Stomach (tissue), 9 donors: Measurements from ENCODE around the gene PRLH. TPM values are rescaled to one million over a fixed set of nuclear protein-coding genes. Genes with fewer than 3 reads are reported as not detected.

Source experiments
- DNase-seq, 2 donors: peaks; one replicate each; pipeline versions ENCODE4 v3.0.0 to v3.0.0-alpha.2; 2013 to 2019
- H3K27ac ChIP-seq, 5 donors: fragments of 200-600 bp in 4 of 5; sonication (generic) in 4 of 5; one replicate each; pipeline ENCODE4 v1.5.1; 2013 to 2019; ENCODE audit warnings: mild to moderate bottlenecking in 1 of 5, moderate library complexity in 1 of 5
- H3K27me3 ChIP-seq, 3 donors: fragments of 200-600 bp; sonication (generic); one replicate each; pipeline ENCODE4 v1.5.1; 2017 to 2019; ENCODE audit warnings: mixed run types in 1 of 3
- H3K36me3 ChIP-seq, 4 donors: fragments of 200-600 bp; sonication (generic); 1 replicate in 3 of 4; 2 replicates in 1 of 4; pipeline ENCODE4 v1.5.1; 2016 to 2019
- H3K4me1 ChIP-seq, 4 donors: fragments of 200-600 bp; sonication (generic); one replicate each; pipeline ENCODE4 v1.5.1; 2016 to 2019
- H3K4me3 ChIP-seq, 4 donors: fragments of 200-600 bp; sonication (generic) in 3 of 4; one replicate each; pipeline ENCODE4 v1.5.1; 2016 to 2019; ENCODE audit warnings: mild to moderate bottlenecking in 1 of 4
- H3K9me3 ChIP-seq, 4 donors: fragments of 200-600 bp; sonication (generic); one replicate each; pipeline ENCODE4 v1.5.1; 2016 to 2019
- EP300 ChIP-seq: sonication (generic); formaldehyde crosslinking; IDR thresholded peaks from one replicate; pipeline ENCODE4 v1.6.1; 2017; ENCODE audit warnings: antibody characterized with exemption
- POLR2A ChIP-seq, 4 donors: fragments of 450-650 bp; IDR thresholded peaks; one replicate each; pipeline ENCODE4 v1.6.1; 2016; ENCODE audit warnings: antibody characterized with exemption in 4 of 4, control low read depth in 2 of 4, mild to moderate bottlenecking in 1 of 4, moderate library complexity in 1 of 4
- POLR2AphosphoS5 ChIP-seq, 3 donors: sonication (generic); formaldehyde crosslinking; IDR thresholded peaks; one replicate each; pipeline ENCODE4 v1.6.1; 2016; ENCODE audit warnings: antibody characterized with exemption in 3 of 3
- WGBS, 5 donors: extraction: QIAGEN DNeasy Blood & Tissue Kit in 3 of 5; methylation state at CpG; one replicate each; pipeline versions ENCODE4 v1.1.5 to v1.1.7; 2013 to 2018; 5-methylcytosine and 5-hydroxymethylcytosine counted together
- intact Hi-C: fragments of 100-400 bp; cut with DNase I; formaldehyde crosslinking; loops from one replicate; pipeline ENCODE4 v1.15.1; 2023; ENCODE audit warnings: low total_unique reads
- polyA plus RNA-seq, 3 donors: library from polyadenylated mRNA; stranded (reverse); fragments of 200-250 nt; gene quantifications; one replicate each; pipeline ENCODE4 v1.2.3, GENCODE V29; 2013
- total RNA-seq, 5 donors: library from RNA; depleted of rRNA; stranded (reverse); fragments of >200 nt; gene quantifications; one replicate each; pipeline versions ENCODE4 v1.1.0 to v1.2.3, GENCODE V29; 2014 to 2016
- TF ChIP-seq, protein P1 (sequence below), 7 experiments: fragments of 450-650 bp in 4 of 7; fragments of 200-600 bp in 3 of 7; sonication (generic) in 3 of 7; IDR thresholded peaks; one replicate each; pipeline ENCODE4 v1.5.1; 2016 to 2019; ENCODE audit warnings: antibody characterized with exemption in 7 of 7, control low read depth in 2 of 7, mild to moderate bottlenecking in 1 of 7
- donor health status: healthy with polysubstance abuse.
- donor health status: Bipolar disorder and iron deficiency.
- donor health status: healthy.

The PRLH gene
- total and polyA plus RNA-seq, 8 donors = not detected

DNA sequence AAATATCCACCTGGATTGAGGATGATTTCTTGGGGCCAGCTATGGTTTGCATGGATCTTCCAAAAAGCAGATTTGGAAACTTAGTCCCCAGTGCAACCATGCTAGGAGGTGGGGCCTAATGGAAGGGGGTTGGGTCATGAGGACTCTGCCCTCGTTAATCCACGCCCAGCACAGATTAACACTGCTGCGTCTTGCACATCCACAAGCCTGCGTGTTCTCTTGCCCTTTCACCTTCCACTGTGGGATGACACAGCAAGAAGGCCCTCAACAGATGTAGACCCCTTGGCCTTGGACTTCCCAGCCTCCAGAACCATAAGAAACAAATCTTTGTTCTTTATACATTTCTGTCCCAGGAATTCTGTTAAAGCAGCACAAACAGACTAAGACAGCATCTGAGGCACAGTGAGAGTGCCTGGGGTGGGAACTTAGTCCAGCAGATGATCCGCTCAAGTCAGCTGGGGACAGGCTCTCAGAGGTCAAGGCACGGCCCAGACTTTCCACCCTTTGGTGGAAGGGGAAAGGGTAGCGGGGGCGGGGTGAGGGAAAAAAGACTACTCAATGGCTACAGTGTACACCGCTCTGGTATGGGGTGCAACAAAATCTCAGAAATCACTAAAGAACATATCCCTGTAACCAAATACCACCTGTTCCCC is 21.8 kb downstream of the PRLH start:
- peak overlapping the region in 1 of 4 donors; percentile 45 for H3K4me3 ChIP-seq
- peak overlapping the region in 1 of 5 donors; percentile 14 for H3K27ac ChIP-seq
- TF ChIP-seq POLR2AphosphoS5 (IDR thresholded peaks at IDR 0.05) (no peak), EP300 (no peak), POLR2A (IDR thresholded peaks at IDR 0.05) (no peak)
- TF ChIP-seq, protein P1, sequence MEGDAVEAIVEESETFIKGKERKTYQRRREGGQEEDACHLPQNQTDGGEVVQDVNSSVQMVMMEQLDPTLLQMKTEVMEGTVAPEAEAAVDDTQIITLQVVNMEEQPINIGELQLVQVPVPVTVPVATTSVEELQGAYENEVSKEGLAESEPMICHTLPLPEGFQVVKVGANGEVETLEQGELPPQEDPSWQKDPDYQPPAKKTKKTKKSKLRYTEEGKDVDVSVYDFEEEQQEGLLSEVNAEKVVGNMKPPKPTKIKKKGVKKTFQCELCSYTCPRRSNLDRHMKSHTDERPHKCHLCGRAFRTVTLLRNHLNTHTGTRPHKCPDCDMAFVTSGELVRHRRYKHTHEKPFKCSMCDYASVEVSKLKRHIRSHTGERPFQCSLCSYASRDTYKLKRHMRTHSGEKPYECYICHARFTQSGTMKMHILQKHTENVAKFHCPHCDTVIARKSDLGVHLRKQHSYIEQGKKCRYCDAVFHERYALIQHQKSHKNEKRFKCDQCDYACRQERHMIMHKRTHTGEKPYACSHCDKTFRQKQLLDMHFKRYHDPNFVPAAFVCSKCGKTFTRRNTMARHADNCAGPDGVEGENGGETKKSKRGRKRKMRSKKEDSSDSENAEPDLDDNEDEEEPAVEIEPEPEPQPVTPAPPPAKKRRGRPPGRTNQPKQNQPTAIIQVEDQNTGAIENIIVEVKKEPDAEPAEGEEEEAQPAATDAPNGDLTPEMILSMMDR (IDR thresholded peaks at IDR 0.05) = no peak
- no peaks in the 10 kb centered on the region for H3K9me3 ChIP-seq
- intact Hi-C loops = loop anchor here (10.0 kb wide), 1 partner anchor 157 kb away; no protein-coding TSS in a partner anchor
- no peak for DNase-seq
- H3K27me3 ChIP-seq = no peaks in the 10 kb centered on the region
- peaks cover 0 to 19% (median 6%) of the 10 kb centered on the region in 4 donors for H3K36me3 ChIP-seq
- WGBS, 5 donors = 61 to 85% (median 72%) methylated on average over 9 of the region's 9 CpGs
- H3K4me1 ChIP-seq = peaks cover 10 to 53% (median 32%) of the 10 kb centered on the region in 4 donors

DNA sequence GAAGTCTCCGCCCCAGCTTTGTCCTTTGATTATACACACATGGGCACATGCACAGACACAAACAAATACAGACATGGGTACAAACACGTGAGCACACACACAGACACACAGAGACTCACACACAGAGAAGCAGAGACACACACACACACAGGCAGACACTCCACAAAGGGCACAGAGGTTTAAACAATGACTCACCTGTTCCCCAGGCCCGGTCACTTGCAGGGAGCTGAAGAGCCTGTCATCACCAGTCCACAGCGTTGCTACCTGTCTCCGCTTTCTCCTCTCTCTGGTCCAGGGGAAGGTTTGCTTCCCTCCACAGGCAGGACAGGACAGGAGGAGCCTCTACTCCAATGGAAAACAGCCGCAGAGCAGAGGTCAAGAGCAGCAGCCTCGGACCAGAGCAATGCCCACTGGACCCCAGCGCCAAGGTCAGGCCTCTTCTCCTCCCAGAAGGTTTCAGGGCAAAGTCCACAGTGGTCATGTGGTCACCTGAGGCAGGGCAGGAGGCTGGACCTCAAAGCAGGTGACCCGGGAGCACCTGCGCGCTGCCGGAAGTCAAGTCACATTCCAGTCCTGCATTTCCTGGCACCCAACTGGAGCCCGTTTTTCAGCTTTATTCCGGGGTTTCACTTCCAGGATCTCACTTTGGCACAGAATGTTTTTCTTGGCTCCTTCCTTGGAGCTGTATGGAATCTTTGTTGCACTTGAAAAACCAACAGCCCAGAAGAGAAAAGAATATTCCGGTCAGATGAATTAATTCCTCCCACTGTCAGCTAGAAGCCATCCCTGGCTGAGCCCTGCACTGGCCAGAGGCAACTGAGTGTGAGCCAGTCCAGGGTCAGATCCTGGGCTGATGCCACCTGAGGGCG is 24.1 kb downstream of the PRLH start, which contains the start of gene RAB17:
Gene RAB17 (minus strand): TSS at position 463 of the 869 bp plus-strand sequence. CDS start 4,580 bp downstream, outside the sequence.
- WGBS, 5 donors = 30 to 47% (median 32%) methylated on average over 10 to 16 of the region's 16 CpGs
- TF ChIP-seq POLR2A (IDR thresholded peaks at IDR 0.05) (no peak), EP300 (no peak), POLR2AphosphoS5 (IDR thresholded peaks at IDR 0.05) (peak; percentile 9 to 82 (median 57))
- peak within 1 kb of the TSS; percentile 18 to 45 (median 36) for H3K4me3 ChIP-seq
- H3K27me3 ChIP-seq = no peaks in the 10 kb centered on the region
- peaks cover 22 to 70% (median 50%) of the 10 kb centered on the region in 4 donors for H3K4me1 ChIP-seq
- peak within 1 kb of the TSS; percentile 82 to 92 (median 86) for H3K27ac ChIP-seq
- peak; percentile 90 to 91 for DNase-seq
- intact Hi-C loops = no loop called here
- H3K9me3 ChIP-seq = no peaks in the 10 kb centered on the region
- H3K36me3 ChIP-seq = peaks cover 0 to 5% (median 1%) of the 10 kb centered on the region in 4 donors

- Histone ChIP-seq H3K4me1 (peaks cover 25 to 69% (median 51%) of the 10 kb centered on the region in 4 donors), H3K4me3 (peak overlapping the region; percentile 18 to 45 (median 36)), H3K27me3 (no peaks in the 10 kb centered on the region), H3K36me3 (no peaks in the 10 kb centered on the region), H3K9me3 (no peaks in the 10 kb centered on the region), H3K27ac (peak overlapping the region; percentile 82 to 92 (median 86))
- TF ChIP-seq POLR2A (IDR thresholded peaks at IDR 0.05) = no peak
- no peak for TF ChIP-seq POLR2AphosphoS5 (IDR thresholded peaks at IDR 0.05)
- TF ChIP-seq, protein P1 (IDR thresholded peaks at IDR 0.05) = no peak
- TF ChIP-seq EP300 = no peak
- intact Hi-C loops = no loop called here
- peak; percentile 76 to 80 for DNase-seq
- 21 to 43% (median 42%) methylated on average over 17 to 19 of the region's 19 CpGs for WGBS, 5 donors
These were observed 24.9 kb downstream of the PRLH start for GRCh38 chr2:237591141-237591881.

GRCh38 chr2:237592425-237592980 is 26.1 kb downstream of the PRLH start:
- H3K4me3 ChIP-seq = no peak overlapping the region
- peak overlapping the region in 3 of 5 donors; percentile 87 to 92 (median 88) for H3K27ac ChIP-seq
- no peaks in the 10 kb centered on the region for H3K9me3 ChIP-seq
- WGBS, 5 donors = 91 to 95% (median 95%) methylated on average over 15 to 18 of the region's 18 CpGs
- no peak for TF ChIP-seq POLR2A (IDR thresholded peaks at IDR 0.05)
- TF ChIP-seq EP300 = no peak
- TF ChIP-seq, protein P1 (IDR thresholded peaks at IDR 0.05) = no peak
- TF ChIP-seq POLR2AphosphoS5 (IDR thresholded peaks at IDR 0.05) = no peak
- H3K4me1 ChIP-seq = peaks cover 25 to 66% (median 46%) of the 10 kb centered on the region in 4 donors
- intact Hi-C loops = no loop called here
- no peak for DNase-seq
- H3K27me3 ChIP-seq = no peaks in the 10 kb centered on the region
- H3K36me3 ChIP-seq = no peaks in the 10 kb centered on the region
